Keratinocyte (primary cell): ENCODE results near the gene CHAMP1. TPM values are rescaled to one million over a fixed set of nuclear protein-coding genes. Genes with fewer than 3 reads are reported as not detected.

ENCODE experiments used
- DNase-seq: peaks from one replicate; pipeline ENCODE4 v3.0.0-alpha.2; 2011; ENCODE audit warnings: low read depth, missing footprints, low spot score
- FAIRE-seq: peaks from 2 replicates; lab custom pipeline; 2011; peaks lifted over from hg19 to GRCh38; lab: Jason Lieb, UNC
- H2AFZ ChIP-seq: 2 replicates; pipeline ENCODE4 v1.6.0; 2012; ENCODE audit warnings: low read length, control low read depth, inconsistent platforms; ENCODE audit not compliant: control insufficient read depth
- H3K27ac ChIP-seq: 2 replicates; pipeline ENCODE4 v1.5.1; 2011; ENCODE audit warnings: low read length; ENCODE audit not compliant: control insufficient read depth, insufficient read depth
- H3K27me3 ChIP-seq: 3 replicates; pipeline ENCODE4 v1.6.0; 2011; ENCODE audit warnings: low read length; ENCODE audit not compliant: control insufficient read depth, insufficient read depth; ENCODE audit errors: extremely low read depth
- H3K36me3 ChIP-seq, 2 experiments: 2 replicates in 1 of 2; 3 replicates in 1 of 2; pipeline ENCODE4 v1.5.1; 2011; ENCODE audit warnings: low read length in 2 of 2, mild to moderate bottlenecking in 1 of 2; ENCODE audit not compliant: control insufficient read depth in 2 of 2, insufficient read depth in 2 of 2; ENCODE audit errors: extremely low read depth in 1 of 2
- H3K4me1 ChIP-seq: 3 replicates; pipeline ENCODE4 v1.5.1; 2011; ENCODE audit warnings: low read length; ENCODE audit not compliant: control insufficient read depth, insufficient read depth; ENCODE audit errors: extremely low read depth
- H3K4me2 ChIP-seq: 3 replicates; pipeline ENCODE4 v1.6.0; 2011; ENCODE audit warnings: low read depth, low read length; ENCODE audit not compliant: control insufficient read depth, insufficient read depth; ENCODE audit errors: extremely low read depth
- H3K4me3 ChIP-seq, 3 experiments: fragments of 200-600 bp in 1 of 3; sonication (generic) in 1 of 3; 2 replicates in 2 of 3; 3 replicates in 1 of 3; pipeline ENCODE4 v1.5.1; 2011 to 2016; ENCODE audit warnings: low read length in 3 of 3, mild to moderate bottlenecking in 3 of 3, control low read depth in 2 of 3, inconsistent platforms in 1 of 3, low read depth in 1 of 3, mixed read lengths in 1 of 3, mixed run types in 1 of 3, moderate library complexity in 1 of 3; ENCODE audit not compliant: control insufficient read depth in 2 of 3, insufficient read depth in 2 of 3; ENCODE audit errors: extremely low read depth in 1 of 3
- H3K79me2 ChIP-seq: 2 replicates; pipeline ENCODE4 v1.6.0; 2012; ENCODE audit warnings: low read length; ENCODE audit not compliant: control insufficient read depth, insufficient read depth
- H3K9ac ChIP-seq: 3 replicates; pipeline ENCODE4 v1.6.0; 2011; ENCODE audit warnings: low read length; ENCODE audit not compliant: control insufficient read depth, insufficient read depth; ENCODE audit errors: extremely low read depth
- H3K9me1 ChIP-seq: 3 replicates; pipeline ENCODE4 v1.6.0; 2011; ENCODE audit warnings: low read length; ENCODE audit not compliant: control insufficient read depth, insufficient read depth; ENCODE audit errors: extremely low read depth
- H3K9me3 ChIP-seq: 2 replicates; pipeline ENCODE4 v1.5.1; 2012; ENCODE audit warnings: low read depth, low read length; ENCODE audit not compliant: control insufficient read depth
- H4K20me1 ChIP-seq: 3 replicates; pipeline ENCODE4 v1.6.0; 2011; ENCODE audit warnings: low read length; ENCODE audit not compliant: control insufficient read depth, insufficient read depth; ENCODE audit errors: extremely low read depth
- CTCF ChIP-seq, 3 experiments: IDR thresholded peaks in 1 of 3; conservative IDR thresholded peaks in 1 of 3; optimal IDR thresholded peaks in 1 of 3; 2 replicates in 2 of 3; 3 replicates in 1 of 3; pipeline versions ENCODE3 to v1.5.1; 2011; ENCODE audit warnings: low read length in 3 of 3, mild to moderate bottlenecking in 3 of 3, moderate library complexity in 2 of 3, control low read depth in 1 of 3, inconsistent platforms in 1 of 3; ENCODE audit not compliant: insufficient read depth in 2 of 3; ENCODE audit errors: extremely low read depth in 1 of 3
- EZH2 ChIP-seq: IDR thresholded peaks from one replicate; pipeline ENCODE4 v1.6.1; 2012; ENCODE audit warnings: inconsistent platforms, mild to moderate bottlenecking, low read length, moderate library complexity
- dilution Hi-C: fragments of 300-500 bp; cut with MboI; formaldehyde crosslinking; loops from one replicate; pipeline ENCODE4 v1.7.0; 2020; ENCODE audit warnings: low sequenced_read_pairs; ENCODE audit not compliant: extremely low pct_ligation_motif_present
- polyA plus RNA-seq, 5 experiments: library from polyadenylated mRNA; depleted of rRNA in 3 of 5; stranded (reverse) in 3 of 5; stranded (forward) in 1 of 5; unstranded in 1 of 5; fragments of >200 nt; gene quantifications; 1 replicate in 1 of 5; 2 replicates in 3 of 5; 3 replicates in 1 of 5; pipeline versions ENCODE4 v1.2.1 to v1.2.3, GENCODE V29; 2011 to 2012; ENCODE audit warnings: missing spikeins in 2 of 5, low read depth in 1 of 5, low replicate concordance in 1 of 5

The CHAMP1 gene
- polyA plus RNA-seq, 1 donor (not counting 4 experiments of a cell fraction or from before 2014, with no cell fraction given), result 14.2 TPM

GRCh38 chr13:114323349-114323748, 9.0 kb downstream of the CHAMP1 start:
- dilution Hi-C loops, result no loop called here
- FAIRE-seq, result no peak

DNA sequence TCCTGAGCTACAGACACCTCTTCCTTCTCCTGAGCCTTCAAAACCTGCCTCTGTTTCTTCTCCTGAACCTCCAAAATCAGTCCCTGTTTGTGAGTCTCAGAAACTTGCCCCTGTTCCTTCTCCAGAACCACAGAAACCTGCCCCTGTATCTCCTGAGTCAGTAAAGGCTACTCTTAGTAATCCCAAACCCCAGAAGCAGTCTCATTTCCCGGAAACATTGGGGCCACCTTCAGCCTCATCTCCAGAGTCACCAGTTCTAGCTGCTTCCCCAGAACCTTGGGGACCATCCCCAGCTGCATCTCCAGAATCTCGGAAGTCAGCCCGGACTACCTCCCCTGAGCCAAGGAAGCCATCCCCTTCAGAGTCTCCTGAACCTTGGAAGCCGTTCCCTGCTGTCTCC, 10.0 kb downstream of the CHAMP1 start:
- H3K9ac ChIP-seq, result no peak overlapping the region
- no peaks in the 10 kb centered on the region for H3K4me1 ChIP-seq
- peaks cover 15% of the 10 kb centered on the region for H3K79me2 ChIP-seq
- H3K27ac ChIP-seq, result no peak overlapping the region
- TF ChIP-seq EZH2 (no peak), CTCF (optimal IDR thresholded peaks at IDR 0.05 in 1 of 3, IDR thresholded peaks at IDR 0.05 in 1 of 3, conservative IDR thresholded peaks at IDR 0.05 in 1 of 3; ENCODE audit: extremely low read depth in 1 of 3, insufficient read depth in 2 of 3, low read length in 3 of 3) (no peak)
- no peaks in the 10 kb centered on the region for H4K20me1 ChIP-seq
- no peak overlapping the region for H3K4me2 ChIP-seq
- no peaks in the 10 kb centered on the region for H3K9me1 ChIP-seq
- H3K36me3 ChIP-seq, result peaks cover 28 to 31% of the 10 kb centered on the region in 2 experiments
- FAIRE-seq, result no peak
- H3K9me3 ChIP-seq, result no peaks in the 10 kb centered on the region
- dilution Hi-C loops, result no loop called here
- H2AFZ ChIP-seq, result no peak overlapping the region
- H3K27me3 ChIP-seq, result no peaks in the 10 kb centered on the region
- H3K4me3 ChIP-seq, result no peak overlapping the region
- no peak for DNase-seq

More at GRCh38 chr13:114323349-114323748, 9.0 kb downstream of the CHAMP1 start:
- H4K20me1 ChIP-seq, result peaks cover 4% of the 10 kb centered on the region
- no peak overlapping the region for H3K4me2 ChIP-seq
- H3K27ac ChIP-seq, result no peak overlapping the region
- H3K9me3 ChIP-seq, result no peaks in the 10 kb centered on the region
- TF ChIP-seq EZH2 (no peak), CTCF (optimal IDR thresholded peaks at IDR 0.05 in 1 of 3, IDR thresholded peaks at IDR 0.05 in 1 of 3, conservative IDR thresholded peaks at IDR 0.05 in 1 of 3; ENCODE audit: extremely low read depth in 1 of 3, insufficient read depth in 2 of 3, low read length in 3 of 3) (no peak)
- no peak overlapping the region for H2AFZ ChIP-seq
- no peaks in the 10 kb centered on the region for H3K9me1 ChIP-seq
- peaks cover 26 to 31% of the 10 kb centered on the region in 2 experiments for H3K36me3 ChIP-seq
- no peak for DNase-seq
- no peak overlapping the region for H3K4me3 ChIP-seq
- no peaks in the 10 kb centered on the region for H3K27me3 ChIP-seq
- peaks cover 25% of the 10 kb centered on the region for H3K79me2 ChIP-seq
- no peak overlapping the region for H3K9ac ChIP-seq
- no peaks in the 10 kb centered on the region for H3K4me1 ChIP-seq
